Kidney (tissue), 14 donors: ENCODE results near the gene HSD11B1L. TPM values are rescaled to one million over a fixed set of nuclear protein-coding genes. Genes with fewer than 3 reads are reported as not detected.

Experiments used
- DNase-seq, 5 donors: peaks; one replicate each; pipeline ENCODE4 v3.0.0-alpha.2; 2013 to 2020
- FAIRE-seq: peaks from 2 replicates; lab custom pipeline; 2012; peaks lifted over from hg19 to GRCh38; lab: Jason Lieb, UNC
- H3K27ac ChIP-seq, 2 donors: one replicate each; pipeline ENCODE4 v1.7.0; 2013; ENCODE audit warnings: low read depth in 2 of 2, low read length in 2 of 2, inconsistent platforms in 1 of 2
- H3K27me3 ChIP-seq: one replicate; pipeline ENCODE4 v1.7.1; 2013; ENCODE audit warnings: low read length, inconsistent platforms; ENCODE audit not compliant: control insufficient read depth, insufficient read depth
- H3K36me3 ChIP-seq, 3 donors: one replicate each; pipeline versions ENCODE4 v1.7.0 to v1.7.1; 2013; ENCODE audit warnings: low read length in 3 of 3, control low read depth in 1 of 3, inconsistent platforms in 1 of 3; ENCODE audit not compliant: insufficient read depth in 3 of 3, control insufficient read depth in 2 of 3
- H3K4me1 ChIP-seq, 3 donors: one replicate each; pipeline versions ENCODE4 v1.7.0 to v1.7.1; 2013; ENCODE audit warnings: low read length in 3 of 3, inconsistent platforms in 1 of 3, low read depth in 1 of 3; ENCODE audit not compliant: control insufficient read depth in 2 of 3, insufficient read depth in 2 of 3
- H3K4me3 ChIP-seq, 3 donors: one replicate each; pipeline versions ENCODE4 v1.7.0 to v1.8.1; 2013; ENCODE audit warnings: low read length in 3 of 3, control low read depth in 1 of 3, inconsistent platforms in 1 of 3
- H3K9ac ChIP-seq, 3 donors: one replicate each; pipeline versions ENCODE4 v1.7.0 to v1.7.1; 2013; ENCODE audit warnings: low read length in 3 of 3, control low read depth in 1 of 3, inconsistent platforms in 1 of 3
- H3K9me3 ChIP-seq, 3 donors: one replicate each; pipeline versions ENCODE4 v1.7.0 to v1.7.1; 2013; ENCODE audit warnings: low read length in 3 of 3, control low read depth in 1 of 3, inconsistent platforms in 1 of 3; ENCODE audit not compliant: control insufficient read depth in 2 of 3, insufficient read depth in 1 of 3
- intact Hi-C: fragments of 100-400 bp; cut with DNase I; formaldehyde crosslinking; loops from one replicate; pipeline ENCODE4 v1.11.1; 2022
- polyA plus RNA-seq: library from polyadenylated mRNA; stranded (reverse); fragments of 350-450 nt; fragmentation: Illumina TruSeq; extraction: RNeasy Lipid Tissue Mini Kit (QIAGEN cat#74804); gene quantifications from one replicate; pipeline ENCODE4 v1.2.3, GENCODE V29; 2014; ENCODE audit warnings: low read depth, low replicate concordance; ENCODE audit not compliant: insufficient read depth
- total RNA-seq: library from RNA; stranded (reverse); fragmentation: NEBNext Ultra II Directional; extraction: Animal tissue kit (Norgen Biotek cat#: 25700); gene quantifications from one replicate; pipeline ENCODE4 v1.2.1, GENCODE V29; 2021
- TF ChIP-seq, protein P1 (sequence below): IDR thresholded peaks from 3 replicates; pipeline ENCODE4 v1.5.1; 2012; ENCODE audit warnings: mild to moderate bottlenecking, moderate library complexity, borderline replicate concordance; ENCODE audit not compliant: insufficient read depth; ENCODE audit errors: extremely low read depth
- donor health status: control.
- donor health status: control.
- donor health status: control.
- donor health status: control.
- donor health status: control.
- donor health status: DM: yes; HTN: yes; CAD: no.
- donor health status: Normal renal cell carcinoma (clear cell type).

HSD11B1L gene
- total and polyA plus RNA-seq, 2 donors from 2014 or later, result 7.8 to 29.9 TPM

DNA sequence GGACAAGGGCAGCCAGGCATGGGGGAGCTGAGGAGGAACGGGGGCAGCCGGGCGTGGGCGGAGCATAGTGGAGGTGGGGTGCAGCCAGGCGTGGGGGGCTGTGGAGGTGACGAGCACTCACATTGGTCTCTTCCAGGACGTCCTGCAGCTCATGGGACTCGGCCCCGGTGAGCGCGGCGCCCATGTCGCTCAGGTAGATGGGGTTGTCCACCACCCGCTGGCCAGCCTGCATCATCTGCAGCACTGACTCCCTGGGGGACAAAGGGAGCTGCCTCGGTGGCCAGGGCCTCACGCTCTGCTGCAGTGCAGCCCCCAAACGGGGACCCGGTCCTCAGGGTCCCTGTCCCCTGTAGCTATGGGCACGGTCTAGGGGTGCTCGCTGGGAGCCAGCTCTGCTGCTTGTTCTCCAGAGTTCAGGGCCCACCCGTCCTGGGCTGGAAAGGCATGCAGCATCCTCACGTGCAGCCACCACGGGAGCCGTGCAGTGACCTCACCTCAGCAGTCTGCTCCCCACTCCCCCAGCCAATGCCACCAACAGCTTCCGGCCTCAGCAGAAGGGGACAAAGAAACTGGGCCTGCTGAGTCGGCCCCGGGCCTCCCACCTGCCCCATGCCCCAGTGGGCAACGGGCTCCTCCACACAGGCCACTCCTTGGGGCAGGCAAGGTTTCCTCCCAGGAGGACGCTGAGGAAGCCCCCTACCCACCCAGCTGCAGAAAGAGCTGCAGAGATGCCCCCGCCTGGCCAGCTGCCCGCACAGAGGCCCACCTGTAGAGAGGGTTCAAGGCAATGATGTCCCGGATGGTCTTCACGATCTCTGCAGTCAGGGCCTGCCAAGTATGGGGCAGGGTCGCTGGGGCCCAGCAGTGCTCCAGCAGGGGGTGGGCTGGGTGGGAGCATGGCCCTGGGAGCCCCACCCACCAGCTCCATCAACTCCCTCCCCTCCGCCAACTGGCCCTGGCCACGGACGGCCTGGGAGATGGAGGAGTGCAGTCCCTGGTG lies 27.0 kb downstream of the HSD11B1L start:
- H3K9me3 ChIP-seq, result no peaks in the 10 kb centered on the region
- no peaks in the 10 kb centered on the region for H3K27me3 ChIP-seq
- DNase-seq, result peak in 1 of 5 donors; percentile 27
- intact Hi-C loops, result no loop called here
- no peak overlapping the region for H3K27ac ChIP-seq
- H3K4me1 ChIP-seq, result no peaks in the 10 kb centered on the region
- TF ChIP-seq, protein P1, sequence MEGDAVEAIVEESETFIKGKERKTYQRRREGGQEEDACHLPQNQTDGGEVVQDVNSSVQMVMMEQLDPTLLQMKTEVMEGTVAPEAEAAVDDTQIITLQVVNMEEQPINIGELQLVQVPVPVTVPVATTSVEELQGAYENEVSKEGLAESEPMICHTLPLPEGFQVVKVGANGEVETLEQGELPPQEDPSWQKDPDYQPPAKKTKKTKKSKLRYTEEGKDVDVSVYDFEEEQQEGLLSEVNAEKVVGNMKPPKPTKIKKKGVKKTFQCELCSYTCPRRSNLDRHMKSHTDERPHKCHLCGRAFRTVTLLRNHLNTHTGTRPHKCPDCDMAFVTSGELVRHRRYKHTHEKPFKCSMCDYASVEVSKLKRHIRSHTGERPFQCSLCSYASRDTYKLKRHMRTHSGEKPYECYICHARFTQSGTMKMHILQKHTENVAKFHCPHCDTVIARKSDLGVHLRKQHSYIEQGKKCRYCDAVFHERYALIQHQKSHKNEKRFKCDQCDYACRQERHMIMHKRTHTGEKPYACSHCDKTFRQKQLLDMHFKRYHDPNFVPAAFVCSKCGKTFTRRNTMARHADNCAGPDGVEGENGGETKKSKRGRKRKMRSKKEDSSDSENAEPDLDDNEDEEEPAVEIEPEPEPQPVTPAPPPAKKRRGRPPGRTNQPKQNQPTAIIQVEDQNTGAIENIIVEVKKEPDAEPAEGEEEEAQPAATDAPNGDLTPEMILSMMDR, result no peak
- peaks cover 0 to 31% (median 21%) of the 10 kb centered on the region in 3 donors for H3K36me3 ChIP-seq
- no peak for FAIRE-seq
- H3K4me3 ChIP-seq, result no peak overlapping the region
- H3K9ac ChIP-seq, result no peak overlapping the region

DNA sequence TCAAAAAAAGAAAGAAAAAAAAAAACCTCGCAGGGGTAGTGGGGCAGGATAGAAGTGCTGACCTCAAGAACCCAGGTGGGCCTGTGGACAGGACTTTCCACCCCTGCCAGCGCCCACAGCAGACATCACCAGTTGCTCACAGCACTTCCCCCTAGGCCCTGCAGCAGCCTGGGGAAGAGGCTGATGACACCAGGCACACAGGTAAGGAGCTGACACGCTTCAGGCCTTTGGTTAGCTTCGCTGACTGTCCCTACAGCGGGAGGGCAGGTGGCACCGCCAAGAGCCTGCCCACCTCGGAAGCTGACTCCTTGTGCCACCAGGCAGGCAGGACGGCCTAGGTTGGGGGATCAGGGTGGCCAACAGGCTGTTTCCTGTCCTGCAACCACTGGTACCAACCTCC lies 30.2 kb downstream of the HSD11B1L start:
- H3K27me3 ChIP-seq, result no peaks in the 10 kb centered on the region
- no peaks in the 10 kb centered on the region for H3K9me3 ChIP-seq
- H3K9ac ChIP-seq, result no peak overlapping the region
- no peak overlapping the region for H3K4me3 ChIP-seq
- FAIRE-seq (no peak), DNase-seq (no peak)
- H3K36me3 ChIP-seq, result peaks cover 0 to 31% (median 10%) of the 10 kb centered on the region in 3 donors
- no peaks in the 10 kb centered on the region for H3K4me1 ChIP-seq
- TF ChIP-seq, protein P1, result no peak
- intact Hi-C loops, result no loop called here
- no peak overlapping the region for H3K27ac ChIP-seq

DNA sequence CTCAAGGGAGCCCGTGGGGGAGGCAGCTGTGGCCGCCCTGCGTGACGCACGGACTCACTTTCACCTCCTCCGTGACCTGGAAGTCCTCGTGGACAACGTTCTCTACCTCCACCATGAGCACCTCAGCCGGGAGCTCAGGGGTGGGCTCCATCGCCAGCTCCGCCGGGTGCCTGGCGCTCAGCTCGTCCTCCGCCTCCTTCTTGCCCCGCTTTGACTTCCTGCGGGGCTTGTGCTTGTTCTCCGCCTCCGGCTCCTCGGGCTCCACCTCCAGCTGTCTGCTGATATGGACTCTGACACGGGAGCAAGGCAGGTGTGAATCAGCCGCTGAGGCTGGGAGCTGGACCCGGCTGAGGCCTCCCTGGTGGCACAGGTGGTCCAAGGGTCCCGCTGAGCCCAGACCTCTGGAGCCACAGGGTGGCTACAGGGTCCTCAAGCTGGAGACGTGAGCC lies 30.9 kb downstream of the HSD11B1L start:
- H3K9me3 ChIP-seq, result no peaks in the 10 kb centered on the region
- no peak for DNase-seq
- H3K36me3 ChIP-seq, result peaks cover 0 to 31% (median 7%) of the 10 kb centered on the region in 3 donors
- no peak overlapping the region for H3K4me3 ChIP-seq
- no peak overlapping the region for H3K27ac ChIP-seq
- no peak for FAIRE-seq
- TF ChIP-seq, protein P1, result no peak
- no peak overlapping the region for H3K9ac ChIP-seq
- no peaks in the 10 kb centered on the region for H3K4me1 ChIP-seq
- no peaks in the 10 kb centered on the region for H3K27me3 ChIP-seq
- intact Hi-C loops, result no loop called here
